ENCODE measurements around the gene KIF6.
"Not testable (repeated sequence)": the region's sequence is repeated elsewhere in the genome, so short reads cannot be mapped to it uniquely, and the experiment has no call there.

KIF6 gene

GRCh38 chr6:39706819-39707335 lies 18.3 kb downstream of the KIF6 start:
- no peak for DNase-seq

- DNase-seq, result no peak
Measured at GRCh38 chr6:39702265-39702664, 22.9 kb downstream of the KIF6 start.

GRCh38 chr6:39700362-39700761 lies 24.8 kb downstream of the KIF6 start:
- no peak for DNase-seq

GRCh38 chr6:39698789-39699188 lies 26.4 kb downstream of the KIF6 start:
- no peak for DNase-seq

- no peak for DNase-seq
Measured at GRCh38 chr6:39696986-39697788, 28.0 kb downstream of the KIF6 start.

GRCh38 chr6:39695447-39695846 lies 29.8 kb downstream of the KIF6 start:
- no peak for DNase-seq

GRCh38 chr6:39693206-39693605 lies 32.0 kb downstream of the KIF6 start:
- DNase-seq, result no peak

GRCh38 chr6:39688494-39688893 lies 36.7 kb downstream of the KIF6 start:
- DNase-seq, result no peak

GRCh38 chr6:39686976-39687375 lies 38.2 kb downstream of the KIF6 start:
- no peak for DNase-seq

GRCh38 chr6:39685938-39686337 lies 39.3 kb downstream of the KIF6 start:
- no peak for DNase-seq

GRCh38 chr6:39685489-39685826 lies 39.8 kb downstream of the KIF6 start:
- DNase-seq, result no peak

- DNase-seq, result no peak
Measured at GRCh38 chr6:39684790-39685488, 40.3 kb downstream of the KIF6 start.

GRCh38 chr6:39681674-39682121 lies 43.5 kb downstream of the KIF6 start:
- DNase-seq, result no peak

- DNase-seq, result no peak
Measured at GRCh38 chr6:39678914-39679313, 46.3 kb downstream of the KIF6 start.

- not testable (repeated sequence) for DNase-seq
Measured at GRCh38 chr6:39677318-39677717, 47.9 kb downstream of the KIF6 start.

GRCh38 chr6:39670519-39670918 lies 54.7 kb downstream of the KIF6 start:
- no peak for DNase-seq

- DNase-seq, result no peak
Measured at GRCh38 chr6:39669973-39670342, 55.2 kb downstream of the KIF6 start.

- no peak for DNase-seq
Measured at GRCh38 chr6:39669207-39669972, 55.8 kb downstream of the KIF6 start.

- no peak for DNase-seq
Measured at GRCh38 chr6:39666706-39667489, 58.3 kb downstream of the KIF6 start.

GRCh38 chr6:39665861-39666260 lies 59.3 kb downstream of the KIF6 start:
- no peak for DNase-seq

GRCh38 chr6:39664173-39664572 lies 61.0 kb downstream of the KIF6 start:
- no peak for DNase-seq

- no peak for DNase-seq
Measured at GRCh38 chr6:39657355-39658135, 67.7 kb downstream of the KIF6 start.

Data from CD4-positive, alpha-beta T cell treated with Interleukin-12 subunit alpha and Interleukin-12 subunit beta, for 1 hour (primary cell).